GM21529 (cell line): Measurements from ENCODE around the gene TRAK2.
"Not testable (repeated sequence)": the region's sequence is repeated elsewhere in the genome, so short reads cannot be mapped to it uniquely, and the experiment has no call there.

Experiments used
- ATAC-seq: cut with Tn5 transposase; IDR thresholded peaks from one replicate; pipeline ENCODE4 v1.9.1; 2021; ENCODE audit not compliant: unreplicated experiment

The TRAK2 gene, protein sequence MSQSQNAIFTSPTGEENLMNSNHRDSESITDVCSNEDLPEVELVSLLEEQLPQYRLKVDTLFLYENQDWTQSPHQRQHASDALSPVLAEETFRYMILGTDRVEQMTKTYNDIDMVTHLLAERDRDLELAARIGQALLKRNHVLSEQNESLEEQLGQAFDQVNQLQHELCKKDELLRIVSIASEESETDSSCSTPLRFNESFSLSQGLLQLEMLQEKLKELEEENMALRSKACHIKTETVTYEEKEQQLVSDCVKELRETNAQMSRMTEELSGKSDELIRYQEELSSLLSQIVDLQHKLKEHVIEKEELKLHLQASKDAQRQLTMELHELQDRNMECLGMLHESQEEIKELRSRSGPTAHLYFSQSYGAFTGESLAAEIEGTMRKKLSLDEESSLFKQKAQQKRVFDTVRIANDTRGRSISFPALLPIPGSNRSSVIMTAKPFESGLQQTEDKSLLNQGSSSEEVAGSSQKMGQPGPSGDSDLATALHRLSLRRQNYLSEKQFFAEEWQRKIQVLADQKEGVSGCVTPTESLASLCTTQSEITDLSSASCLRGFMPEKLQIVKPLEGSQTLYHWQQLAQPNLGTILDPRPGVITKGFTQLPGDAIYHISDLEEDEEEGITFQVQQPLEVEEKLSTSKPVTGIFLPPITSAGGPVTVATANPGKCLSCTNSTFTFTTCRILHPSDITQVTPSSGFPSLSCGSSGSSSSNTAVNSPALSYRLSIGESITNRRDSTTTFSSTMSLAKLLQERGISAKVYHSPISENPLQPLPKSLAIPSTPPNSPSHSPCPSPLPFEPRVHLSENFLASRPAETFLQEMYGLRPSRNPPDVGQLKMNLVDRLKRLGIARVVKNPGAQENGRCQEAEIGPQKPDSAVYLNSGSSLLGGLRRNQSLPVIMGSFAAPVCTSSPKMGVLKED

DNA sequence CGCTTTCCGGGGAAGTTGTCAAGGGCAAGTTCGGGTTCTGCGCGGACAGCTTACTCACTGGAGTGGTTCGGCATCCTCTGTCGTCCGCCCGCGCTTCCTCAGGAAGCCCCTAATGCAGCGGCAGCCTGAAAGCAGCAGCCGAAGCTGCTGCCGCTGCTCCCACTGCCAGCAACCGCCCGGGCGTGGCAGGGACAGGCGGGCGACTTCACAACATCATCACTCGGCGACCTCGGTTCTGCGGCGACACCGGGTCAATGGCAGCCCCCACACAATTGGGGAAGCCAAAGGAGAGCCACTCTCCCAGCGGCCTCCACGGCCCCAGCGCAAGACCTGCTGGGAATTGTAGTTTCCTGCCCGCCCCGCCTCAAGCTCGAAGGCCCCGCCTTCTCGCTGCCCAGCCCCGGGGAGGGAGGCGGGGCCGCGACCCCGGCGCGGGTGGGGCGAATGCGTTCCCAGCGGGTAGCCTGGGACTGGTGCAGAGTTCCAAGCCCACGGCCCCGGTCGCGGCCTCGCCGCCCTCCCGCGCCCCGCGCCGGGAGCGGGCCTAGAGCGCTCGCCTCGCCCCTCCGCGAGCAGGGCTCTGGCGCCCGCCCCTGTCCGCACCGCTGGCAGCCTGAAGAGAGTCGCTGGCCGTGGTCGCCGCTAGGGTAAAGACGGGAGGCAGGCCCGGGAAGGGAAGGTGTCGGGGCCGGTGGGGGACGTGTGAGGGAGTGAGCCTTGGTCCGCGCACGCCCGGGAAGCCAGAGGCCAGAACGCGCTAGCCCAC is at the start of gene TRAK2, which contains the start of gene STRADB:
TSS of gene TRAK2 (minus strand) at position 167 of the 766 bp plus-strand sequence. CDS start 30,951 bp downstream, outside the sequence.
TSS of gene STRADB (plus strand) at position 449 of the 766 bp plus-strand sequence. CDS start 3,101 bp downstream, outside the sequence.
- peak; percentile 94 for ATAC-seq

DNA sequence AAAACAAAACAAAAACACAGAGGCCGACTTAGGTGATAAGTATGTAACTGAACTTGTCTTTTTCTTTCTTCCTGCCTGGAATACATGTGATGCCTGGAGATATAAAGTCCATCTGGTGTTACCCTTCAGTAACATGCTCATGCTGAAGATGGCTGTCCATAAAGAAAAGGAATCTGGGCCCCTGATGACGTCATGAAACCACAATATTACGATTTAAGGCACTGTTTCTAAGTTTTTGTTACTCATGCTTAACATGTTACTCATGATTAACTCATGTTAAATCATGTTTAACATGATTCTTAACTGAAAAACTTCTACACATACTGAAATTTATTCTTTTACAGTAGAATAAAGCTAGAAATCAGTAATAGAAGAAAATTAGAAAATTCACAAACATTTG is 49.3 kb upstream of the TRAK2 start:
- ATAC-seq = no peak

DNA sequence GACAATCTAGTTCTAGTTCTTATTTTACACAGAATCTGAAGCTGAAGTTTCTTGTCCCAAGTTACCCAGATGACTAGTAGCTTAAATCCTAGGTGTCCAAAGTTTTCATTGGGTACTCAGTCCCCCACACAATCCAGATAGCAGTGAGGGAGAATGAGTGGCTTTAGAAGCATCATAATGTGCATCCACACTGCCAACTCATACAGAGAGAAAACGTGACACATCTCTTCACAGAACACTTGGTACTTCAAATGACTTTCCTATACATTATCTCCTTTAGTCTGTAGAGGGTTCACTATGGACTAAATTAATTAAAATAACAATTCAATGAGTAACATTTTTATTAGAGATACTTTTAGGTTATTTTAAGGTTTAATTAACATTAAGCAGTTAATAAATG is 45.5 kb upstream of the TRAK2 start:
- ATAC-seq = no peak

DNA sequence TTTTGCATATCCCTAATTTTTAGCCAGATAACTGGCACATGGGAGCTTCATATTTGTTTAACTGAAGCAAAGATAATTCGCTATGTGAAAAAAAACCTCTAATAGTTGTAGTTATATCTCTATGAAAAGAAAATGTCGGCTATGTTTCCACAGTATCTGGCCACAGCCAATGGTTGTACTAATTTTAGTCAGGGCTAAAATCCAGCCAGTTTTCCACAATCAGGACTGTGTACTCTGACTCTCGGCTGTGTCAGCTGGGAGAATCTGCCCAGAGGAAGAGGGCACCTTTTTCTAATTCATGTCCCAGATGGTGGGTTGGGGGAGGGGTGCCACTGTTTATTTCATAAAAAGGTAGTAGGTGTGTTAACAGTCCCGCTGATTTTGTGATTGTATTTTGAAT is 39.0 kb upstream of the TRAK2 start:
- no peak for ATAC-seq

DNA sequence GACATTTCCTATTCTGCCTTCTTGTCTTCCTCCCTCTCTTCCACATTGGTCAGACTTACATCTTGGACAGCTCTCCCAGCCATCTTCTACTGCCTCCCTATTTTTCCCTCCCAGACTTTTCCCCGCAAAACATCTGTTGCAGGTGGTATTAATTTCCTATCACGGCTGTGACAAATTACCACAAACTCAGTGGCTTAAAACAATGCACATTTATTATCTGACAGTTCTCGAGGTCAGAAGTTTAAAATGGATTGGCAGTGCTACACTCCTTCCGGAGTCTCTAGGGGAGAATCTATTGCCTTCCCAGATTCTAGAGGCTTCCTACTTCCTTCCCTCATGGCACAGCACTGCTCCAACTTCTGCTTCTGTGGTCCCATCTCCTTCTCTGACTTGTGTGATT is 33.5 kb upstream of the TRAK2 start:
- no peak for ATAC-seq

DNA sequence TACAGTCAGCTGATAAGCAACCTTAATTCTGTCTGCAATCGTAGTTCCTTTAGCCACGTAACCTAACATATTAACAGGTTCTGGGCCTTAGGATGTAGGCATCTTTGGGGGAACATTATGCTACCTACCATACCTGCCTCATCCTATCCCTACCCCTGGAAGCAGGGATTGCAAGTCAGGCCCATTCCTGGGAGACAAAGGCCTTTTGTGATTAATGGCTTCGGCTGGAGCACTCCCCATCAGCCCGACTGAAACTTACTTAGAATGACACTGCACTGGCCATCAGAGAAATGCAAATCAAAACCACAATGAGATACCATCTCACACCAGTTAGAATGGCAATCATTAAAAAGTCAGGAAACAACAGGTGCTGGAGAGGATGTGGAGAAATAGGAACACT is 32.5 kb upstream of the TRAK2 start:
- ATAC-seq = not testable (repeated sequence)

DNA sequence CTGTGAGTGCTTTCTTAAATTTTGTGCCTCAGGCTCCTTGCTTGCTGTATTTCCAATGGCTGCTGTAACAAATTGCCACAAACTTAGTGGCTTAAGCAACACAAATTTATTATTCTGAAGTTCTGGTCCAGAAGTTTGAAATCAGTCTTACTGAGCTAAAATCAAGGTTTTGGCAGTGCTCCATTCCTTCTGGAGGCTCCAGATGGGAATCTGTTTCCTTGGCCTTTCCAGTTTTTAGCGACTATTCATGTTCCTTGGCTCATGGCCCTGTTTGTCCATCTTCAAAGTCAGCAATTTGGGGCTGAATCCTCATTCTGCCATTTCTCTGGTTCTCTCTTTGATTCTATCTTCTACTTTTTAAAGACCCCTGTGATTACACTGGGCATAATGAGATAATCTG is 32.1 kb upstream of the TRAK2 start:
- no peak for ATAC-seq

DNA sequence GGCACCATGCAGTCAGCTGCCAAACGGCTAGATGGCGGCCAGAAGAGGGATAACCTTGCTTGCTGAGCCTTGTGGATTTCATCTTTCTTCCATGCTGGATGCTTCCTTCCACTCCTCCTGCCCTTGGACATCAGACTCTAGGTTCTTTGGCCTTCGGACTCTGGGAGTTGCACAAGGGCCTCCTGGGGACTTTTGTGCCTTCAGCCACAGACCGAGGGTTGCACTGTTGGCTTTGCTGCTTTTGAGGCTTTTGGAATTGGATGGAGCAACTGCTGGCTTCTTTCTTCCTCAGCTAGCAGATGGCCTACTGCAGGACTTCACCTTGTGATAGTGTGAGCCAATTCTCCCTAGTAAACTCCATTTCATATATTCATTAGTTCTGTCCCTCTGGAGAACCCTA is 31.3 kb upstream of the TRAK2 start:
- no peak for ATAC-seq

DNA sequence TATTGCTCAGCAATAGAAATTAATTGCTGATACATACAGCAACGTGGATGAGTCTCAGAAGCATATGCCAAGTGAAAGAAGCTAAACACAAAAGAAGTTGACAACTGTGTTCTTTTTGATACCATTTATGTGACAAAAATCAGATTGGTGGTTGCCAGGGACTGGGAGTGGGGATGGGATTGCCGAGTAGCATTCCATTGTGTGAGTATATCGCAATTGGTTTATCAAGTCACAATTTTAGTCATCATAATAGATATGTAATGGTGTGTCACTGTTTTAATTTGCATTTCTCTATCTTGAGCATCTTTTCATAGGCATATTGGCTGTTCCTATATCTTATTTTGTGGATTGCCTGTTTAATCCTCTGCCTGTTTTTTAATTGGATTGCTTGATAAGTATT is 21.2 kb upstream of the TRAK2 start:
- no peak for ATAC-seq

DNA sequence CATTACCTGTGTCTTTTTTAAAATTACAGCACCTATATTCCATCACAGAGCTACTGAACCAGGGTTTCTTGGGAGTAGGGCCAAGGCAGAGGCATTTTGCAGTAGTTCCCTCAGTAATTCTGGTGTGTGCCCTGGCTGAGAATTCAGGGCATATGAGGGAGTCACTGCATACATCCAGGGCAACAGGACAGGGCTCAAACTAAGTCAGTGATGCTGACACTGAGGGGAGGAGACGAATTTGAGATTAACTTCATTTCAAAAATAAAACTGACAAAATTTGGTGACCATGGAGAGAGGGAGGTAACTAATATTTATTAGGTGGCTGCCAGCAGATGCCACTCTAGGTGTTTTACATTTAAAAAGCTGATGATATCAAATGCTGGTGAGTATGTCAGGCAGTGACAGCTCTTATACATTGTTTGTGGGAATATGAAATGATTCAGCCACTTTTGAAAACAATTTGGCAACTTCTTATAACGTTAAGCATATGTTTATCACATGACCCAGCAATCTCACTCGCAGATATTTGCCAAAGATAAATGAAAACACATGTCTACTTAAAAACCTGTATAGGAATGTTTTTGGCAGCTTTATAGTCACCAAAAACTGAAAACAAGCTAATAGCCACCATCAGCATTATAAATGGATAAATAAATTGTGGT is 20.6 kb upstream of the TRAK2 start:
- ATAC-seq = no peak

DNA sequence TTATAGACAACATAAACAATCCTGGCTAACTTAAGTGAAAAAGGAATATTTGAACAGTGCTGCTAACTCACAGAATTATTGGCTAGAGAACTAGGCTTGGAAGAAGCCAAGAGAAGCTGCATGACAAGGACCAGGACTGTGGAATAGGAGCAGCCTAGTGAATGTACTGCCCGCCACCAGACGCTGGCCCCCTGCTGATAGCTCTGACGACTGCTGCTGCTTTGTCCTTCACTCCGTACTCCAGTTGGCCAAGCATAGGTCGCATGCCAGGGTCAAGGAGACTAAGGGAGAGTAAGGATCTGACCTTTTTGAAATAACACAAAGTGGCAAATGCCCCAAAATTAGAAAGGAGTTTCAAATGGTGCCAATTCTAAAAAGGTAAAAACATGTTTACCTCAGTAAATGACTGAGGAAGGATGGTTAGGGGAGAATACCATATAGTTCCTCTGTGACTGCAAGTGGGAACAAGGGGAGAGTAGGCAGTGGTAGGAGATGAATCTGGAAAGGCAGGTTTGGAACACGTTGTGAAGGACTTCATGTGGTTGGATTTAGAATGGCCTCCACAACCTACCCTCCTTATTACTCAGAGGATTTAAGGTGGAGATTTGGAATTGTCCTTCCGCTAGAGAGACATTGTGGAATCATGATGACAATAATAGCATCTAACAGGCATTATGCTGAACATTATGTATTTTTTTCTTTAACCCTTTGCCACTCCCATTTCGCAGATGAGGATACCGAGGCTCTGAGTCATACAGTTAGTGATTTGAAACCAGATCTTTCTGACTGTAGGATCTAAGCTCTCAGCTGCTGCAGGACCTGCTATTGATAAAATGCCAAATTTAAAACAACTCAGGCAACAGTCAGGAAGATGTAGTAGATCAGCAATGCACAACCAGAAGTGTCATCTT is 19.8 kb upstream of the TRAK2 start:
- no peak for ATAC-seq

DNA sequence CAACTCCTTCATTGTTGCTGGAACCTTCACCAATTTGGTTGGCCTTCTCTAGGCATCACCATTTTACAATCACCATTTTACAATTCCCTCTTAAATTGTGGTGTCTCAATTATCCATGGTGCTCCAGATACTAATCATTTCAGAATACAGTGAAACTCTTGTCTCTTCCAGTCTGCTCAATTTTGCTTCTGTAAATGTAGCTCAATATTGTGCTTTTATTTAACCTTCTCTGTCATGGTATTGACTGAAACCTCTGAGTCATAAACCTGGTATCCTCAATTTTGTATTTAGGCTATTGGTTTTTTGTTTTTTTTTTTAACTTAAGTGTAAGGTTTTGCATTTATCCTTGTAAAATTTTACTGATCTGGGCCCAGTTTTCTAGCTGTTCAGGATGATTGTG is 16.4 kb upstream of the TRAK2 start:
- ATAC-seq = no peak

DNA sequence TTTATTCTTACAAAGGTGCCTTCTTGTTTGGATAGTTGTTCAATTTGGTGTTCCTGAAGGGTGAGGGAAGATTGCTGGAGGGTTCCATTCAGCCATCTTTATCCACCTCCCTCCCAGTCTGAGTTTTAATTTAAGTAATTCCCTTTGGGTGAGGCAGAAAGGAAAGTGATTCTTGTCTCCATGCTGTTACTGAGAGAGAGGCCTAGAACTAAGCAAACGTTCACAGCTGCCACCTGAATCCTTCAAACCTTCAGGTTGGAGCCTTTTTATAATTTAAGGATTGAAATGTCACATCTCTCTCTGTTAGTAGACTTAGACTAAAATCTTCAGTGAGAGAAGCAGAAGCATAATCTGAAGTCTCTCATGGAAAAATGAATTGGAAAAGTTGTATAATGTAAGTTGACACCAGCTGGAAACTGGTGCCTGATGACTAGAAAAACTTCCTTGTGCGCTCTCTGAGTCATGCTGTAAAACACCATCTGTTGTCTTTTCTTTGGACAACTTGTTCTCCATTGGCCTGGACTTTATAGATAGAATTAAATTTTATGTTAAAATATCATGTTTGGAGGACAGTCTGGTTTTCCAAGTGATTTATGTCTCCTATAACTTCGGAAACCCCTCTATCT is 14.9 kb upstream of the TRAK2 start:
- ATAC-seq = no peak

DNA sequence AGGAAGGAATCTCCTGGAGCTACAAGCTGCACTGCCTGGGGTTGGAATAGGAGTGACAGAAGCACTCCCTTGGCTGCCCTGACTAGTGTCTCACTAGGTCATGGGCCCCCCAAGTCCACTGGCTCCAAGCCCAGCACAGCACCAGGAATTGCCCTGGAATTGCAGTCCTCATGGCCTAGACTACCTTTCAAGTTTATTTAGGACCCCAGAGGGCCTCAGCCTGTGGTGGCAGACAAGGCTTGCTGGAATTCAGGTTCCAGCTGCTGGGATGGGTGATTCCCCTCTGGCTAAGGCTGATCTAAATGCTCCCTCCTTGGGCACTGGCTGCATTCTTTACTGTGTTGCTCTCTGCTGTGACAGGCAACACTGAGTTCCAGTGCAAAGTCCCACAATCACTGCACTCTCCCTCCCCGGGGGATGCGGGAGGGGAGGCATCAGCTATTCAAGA is 14.3 kb upstream of the TRAK2 start:
- no peak for ATAC-seq

DNA sequence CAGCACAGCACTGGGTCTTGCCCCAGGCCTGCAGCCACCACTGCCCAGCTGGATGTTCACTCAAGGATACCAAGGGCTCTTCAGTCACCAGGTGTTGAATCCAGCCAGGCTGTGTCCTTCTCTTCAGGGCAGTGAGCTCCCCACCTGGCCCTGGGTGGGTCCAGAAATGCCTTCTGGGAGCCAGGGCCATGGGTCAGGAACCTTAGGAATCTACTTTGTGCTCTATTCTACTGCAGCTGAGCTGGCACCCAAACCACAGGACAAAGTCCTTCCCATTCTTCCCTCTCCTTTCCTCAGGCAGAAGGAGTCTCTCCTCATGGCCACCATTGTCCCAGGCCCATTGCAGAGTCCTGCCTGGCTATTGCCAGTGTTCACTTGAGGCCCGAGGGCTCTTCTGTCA is 13.3 kb upstream of the TRAK2 start:
- ATAC-seq = no peak

DNA sequence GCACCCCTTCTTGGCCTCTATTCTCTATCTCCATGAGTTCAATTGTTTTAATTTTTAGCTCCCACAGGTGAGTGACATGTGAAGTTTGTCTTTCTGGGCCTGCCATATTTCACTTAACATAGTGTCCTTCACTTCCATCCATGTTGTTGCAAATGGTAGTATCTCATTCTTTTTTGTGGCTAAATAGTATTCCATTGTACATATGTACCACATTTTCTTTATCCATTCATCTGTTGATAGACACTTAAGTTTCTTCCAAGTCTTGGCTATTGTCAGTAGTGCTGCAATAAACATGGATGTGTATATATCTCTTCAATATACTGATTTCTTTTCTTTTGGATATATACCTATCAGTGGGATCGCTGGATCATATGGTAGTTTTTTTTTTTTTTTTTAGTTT is 9.3 kb upstream of the TRAK2 start:
- ATAC-seq = no peak

DNA sequence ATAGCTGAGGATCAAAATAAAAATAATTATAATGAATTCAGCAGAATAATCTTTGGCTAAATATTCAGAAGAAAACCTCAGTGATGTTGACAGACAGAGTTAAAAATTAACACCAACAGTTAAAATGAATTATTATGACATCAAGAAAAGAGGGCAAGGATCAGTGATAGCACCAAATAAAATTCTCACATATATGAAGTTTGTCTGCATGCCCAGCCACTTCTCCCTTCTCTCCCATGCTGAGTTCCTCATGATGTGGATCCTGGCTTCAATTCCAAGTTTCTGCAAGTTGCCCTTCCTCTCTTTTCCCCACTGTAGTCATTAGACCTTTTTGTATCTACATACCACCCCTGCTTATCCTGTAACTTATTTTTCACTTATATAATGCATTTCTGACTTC is 7.1 kb upstream of the TRAK2 start:
- no peak for ATAC-seq

DNA sequence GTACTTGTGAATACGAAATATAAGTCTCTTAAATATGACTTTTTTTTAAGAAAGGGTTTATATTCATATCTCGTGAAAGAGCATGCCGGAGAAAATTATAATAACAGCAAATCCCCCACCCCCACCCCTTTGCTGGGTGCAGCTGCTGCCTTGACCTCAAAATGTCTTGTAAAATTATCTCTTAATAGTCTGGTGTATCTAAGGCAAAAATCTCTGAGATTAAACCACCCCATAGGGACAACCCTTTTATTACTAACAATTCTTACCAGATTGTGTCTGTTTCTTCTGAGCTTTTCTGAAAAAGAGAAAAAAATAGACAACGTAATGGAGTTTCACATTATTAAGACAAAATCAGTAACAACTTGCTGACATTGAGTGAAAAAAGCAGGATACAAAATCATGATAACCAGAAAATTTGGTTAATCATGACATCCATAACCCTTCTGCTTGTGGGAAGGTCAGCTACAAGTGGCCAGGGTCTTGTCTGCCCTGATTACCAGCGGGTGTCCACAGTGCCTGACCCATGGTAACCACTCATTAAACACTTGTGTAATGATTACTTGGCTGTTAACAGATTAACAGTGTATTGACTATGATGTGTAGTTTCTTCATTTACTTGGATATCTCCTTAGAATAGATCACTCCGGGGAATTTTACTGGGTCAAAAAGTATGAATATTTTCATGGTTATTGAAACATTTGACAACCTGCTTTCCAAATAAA is 1.8 kb upstream of the TRAK2 start:
- no peak for ATAC-seq
